ENCODE measurements around the gene TYSND1. TPM values are rescaled to one million over a fixed set of nuclear protein-coding genes. Genes with fewer than 3 reads are reported as not detected.
"Not testable (repeated sequence)": the region's sequence is repeated elsewhere in the genome, so short reads cannot be mapped to it uniquely, and the experiment has no call there.

TYSND1 gene
- total and polyA plus RNA-seq, 3 donors from 2014 or later = 33.8 to 66.8 (median 45.4) TPM

- Histone ChIP-seq H3K4me3 (no peak overlapping the region), H3K27ac (no peak overlapping the region), H3K27me3 (no peaks in the 10 kb centered on the region), H3K4me1 (no peaks in the 10 kb centered on the region), H3K36me3 (ENCODE audit: low read depth, missing control alignments) (no peaks in the 10 kb centered on the region), H3K9me3 (no peaks in the 10 kb centered on the region)
- 88 to 89% methylated on average over 12 to 18 of the region's 18 CpGs for WGBS, 2 donors
- intact Hi-C loops (cut with DNase I; ENCODE audit: low total_unique reads) = no loop called here
- no peak for DNase-seq
- TF ChIP-seq, protein P1, sequence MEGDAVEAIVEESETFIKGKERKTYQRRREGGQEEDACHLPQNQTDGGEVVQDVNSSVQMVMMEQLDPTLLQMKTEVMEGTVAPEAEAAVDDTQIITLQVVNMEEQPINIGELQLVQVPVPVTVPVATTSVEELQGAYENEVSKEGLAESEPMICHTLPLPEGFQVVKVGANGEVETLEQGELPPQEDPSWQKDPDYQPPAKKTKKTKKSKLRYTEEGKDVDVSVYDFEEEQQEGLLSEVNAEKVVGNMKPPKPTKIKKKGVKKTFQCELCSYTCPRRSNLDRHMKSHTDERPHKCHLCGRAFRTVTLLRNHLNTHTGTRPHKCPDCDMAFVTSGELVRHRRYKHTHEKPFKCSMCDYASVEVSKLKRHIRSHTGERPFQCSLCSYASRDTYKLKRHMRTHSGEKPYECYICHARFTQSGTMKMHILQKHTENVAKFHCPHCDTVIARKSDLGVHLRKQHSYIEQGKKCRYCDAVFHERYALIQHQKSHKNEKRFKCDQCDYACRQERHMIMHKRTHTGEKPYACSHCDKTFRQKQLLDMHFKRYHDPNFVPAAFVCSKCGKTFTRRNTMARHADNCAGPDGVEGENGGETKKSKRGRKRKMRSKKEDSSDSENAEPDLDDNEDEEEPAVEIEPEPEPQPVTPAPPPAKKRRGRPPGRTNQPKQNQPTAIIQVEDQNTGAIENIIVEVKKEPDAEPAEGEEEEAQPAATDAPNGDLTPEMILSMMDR (IDR thresholded peaks at IDR 0.05) = no peak
- TF ChIP-seq POLR2A (IDR thresholded peaks at IDR 0.05) = no peak
Measured at GRCh38 chr10:70109064-70109729, 37.3 kb downstream of the TYSND1 start.

GRCh38 chr10:70106958-70107791 lies 39.3 kb downstream of the TYSND1 start:
- Histone ChIP-seq H3K9me3 (no peaks in the 10 kb centered on the region), H3K27me3 (no peaks in the 10 kb centered on the region), H3K4me1 (no peaks in the 10 kb centered on the region), H3K27ac (no peak overlapping the region), H3K36me3 (ENCODE audit: low read depth, missing control alignments) (no peaks in the 10 kb centered on the region), H3K4me3 (no peak overlapping the region)
- intact Hi-C loops (cut with DNase I; ENCODE audit: low total_unique reads) = no loop called here
- DNase-seq = peak; percentile 24
- WGBS, 2 donors = 80 to 86% methylated on average over 19 to 22 of the region's 22 CpGs
- TF ChIP-seq POLR2A (IDR thresholded peaks at IDR 0.05) = no peak
- TF ChIP-seq, protein P1 (IDR thresholded peaks at IDR 0.05) = peak in 2 of 3 experiments; percentile 11 to 37

GRCh38 chr10:70101668-70102067 lies 44.8 kb downstream of the TYSND1 start:
- Histone ChIP-seq H3K27me3 (no peaks in the 10 kb centered on the region), H3K4me3 (no peak overlapping the region), H3K4me1 (no peaks in the 10 kb centered on the region), H3K27ac (no peak overlapping the region), H3K9me3 (no peaks in the 10 kb centered on the region), H3K36me3 (ENCODE audit: low read depth, missing control alignments) (no peaks in the 10 kb centered on the region)
- 61 to 80% methylated on average over 3 of the region's 3 CpGs for WGBS, 2 donors
- no peak for DNase-seq
- intact Hi-C loops (cut with DNase I; ENCODE audit: low total_unique reads) = no loop called here
- TF ChIP-seq, protein P1 (IDR thresholded peaks at IDR 0.05) = no peak
- TF ChIP-seq POLR2A (IDR thresholded peaks at IDR 0.05) = no peak

GRCh38 chr10:70101068-70101562 lies 45.4 kb downstream of the TYSND1 start:
- intact Hi-C loops (cut with DNase I; ENCODE audit: low total_unique reads); H3K36me3 ChIP-seq (ENCODE audit: low read depth, missing control alignments); H3K27me3 ChIP-seq; H3K9me3 ChIP-seq; H3K27ac ChIP-seq; DNase-seq; H3K4me3 ChIP-seq; H3K4me1 ChIP-seq: not testable (repeated sequence)
- 85% methylated on average over 11 of the region's 11 CpGs for WGBS, 2 donors

DNA sequence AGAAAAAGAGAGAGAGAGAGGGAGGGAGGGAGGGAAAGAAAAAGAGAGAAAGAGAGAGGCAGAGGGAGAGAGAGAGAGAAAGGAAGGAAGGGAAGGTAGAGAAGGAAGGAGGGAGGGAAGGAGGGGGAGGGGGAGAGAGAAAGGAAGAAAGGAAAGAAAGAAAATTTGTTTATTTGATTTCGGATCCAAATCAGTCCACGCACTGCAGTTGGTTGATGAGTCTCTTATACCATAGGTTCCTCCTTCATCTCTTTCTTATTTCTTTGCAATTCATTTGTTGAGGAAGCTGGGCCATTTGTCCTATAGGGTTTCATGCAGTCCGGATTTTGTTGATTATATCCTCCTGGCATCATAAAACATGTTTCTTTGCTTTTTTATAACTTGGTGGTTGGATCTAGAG lies 48.2 kb downstream of the TYSND1 start:
- no peaks in the 10 kb centered on the region for H3K4me1 ChIP-seq
- H3K36me3 ChIP-seq (ENCODE audit: low read depth, missing control alignments) = no peaks in the 10 kb centered on the region
- H3K9me3 ChIP-seq = no peaks in the 10 kb centered on the region
- no peak for DNase-seq
- intact Hi-C loops (cut with DNase I; ENCODE audit: low total_unique reads) = no loop called here
- no peaks in the 10 kb centered on the region for H3K27me3 ChIP-seq
- no peak overlapping the region for H3K4me3 ChIP-seq
- TF ChIP-seq, protein P1 (IDR thresholded peaks at IDR 0.05) = no peak
- no peak overlapping the region for H3K27ac ChIP-seq
- 94 to 96% methylated on average over 3 of the region's 3 CpGs for WGBS, 2 donors

Data from testis (tissue), 3 donors.